DND-41 (cell line): Measurements from ENCODE around the gene LMX1A.
A peak's percentile ranks its signal among the peaks of the same experiment; 100 is the strongest.

Experiments
- ATAC-seq: fragments of 200-7000 bp; cut with Tn5 transposase; 3 replicates; pipeline ENCODE4 v1.9.1; 2021; ENCODE audit warnings: low read depth; ENCODE audit not compliant: insufficient read depth
- DNase-seq: peaks from one replicate; pipeline ENCODE4 v3.0.0-alpha.2; 2020
- H2AFZ ChIP-seq: 2 replicates; pipeline ENCODE4 v1.6.0; 2012; ENCODE audit warnings: low read depth, low read length
- H3K27ac ChIP-seq: 2 replicates; pipeline ENCODE4 v1.5.1; 2012; ENCODE audit warnings: low read length, inconsistent platforms
- H3K27me3 ChIP-seq: fragments of 200-600 bp; sonication (generic); 2 replicates; pipeline ENCODE4 v1.6.0; 2012; ENCODE audit warnings: low read length, mild to moderate bottlenecking, inconsistent platforms; ENCODE audit not compliant: insufficient read depth, poor library complexity
- H3K36me3 ChIP-seq: 2 replicates; pipeline ENCODE4 v1.5.1; 2012; ENCODE audit warnings: low read length, inconsistent platforms; ENCODE audit not compliant: insufficient read depth
- H3K4me1 ChIP-seq: 2 replicates; pipeline ENCODE4 v1.5.1; 2012; ENCODE audit warnings: mild to moderate bottlenecking, low read length; ENCODE audit not compliant: insufficient read depth
- H3K4me2 ChIP-seq: 2 replicates; pipeline ENCODE4 v1.6.0; 2012; ENCODE audit warnings: mild to moderate bottlenecking, moderate library complexity, low read length, inconsistent platforms; ENCODE audit not compliant: insufficient read depth
- H3K4me3 ChIP-seq, 2 experiments: fragments of 200-600 bp in 1 of 2; shearing (Covaris generic) in 1 of 2; 2 replicates each; pipeline ENCODE4 v1.5.1; 2012 to 2016; ENCODE audit warnings: inconsistent platforms in 2 of 2, low read length in 2 of 2, mild to moderate bottlenecking in 2 of 2, low read depth in 1 of 2, moderate library complexity in 1 of 2
- H3K79me2 ChIP-seq: 2 replicates; pipeline ENCODE4 v1.6.0; 2012; ENCODE audit warnings: low read length, inconsistent platforms; ENCODE audit not compliant: insufficient read depth
- H3K9ac ChIP-seq: 2 replicates; pipeline ENCODE4 v1.6.0; 2012; ENCODE audit warnings: low read depth, mild to moderate bottlenecking, inconsistent platforms, low read length, moderate library complexity
- H3K9me3 ChIP-seq: 2 replicates; pipeline ENCODE4 v1.5.1; 2012; ENCODE audit warnings: low read length, moderate library complexity, mild to moderate bottlenecking, inconsistent platforms; ENCODE audit not compliant: insufficient read depth, severe bottlenecking
- H4K20me1 ChIP-seq: 2 replicates; pipeline ENCODE4 v1.6.0; 2012; ENCODE audit warnings: low read length; ENCODE audit not compliant: insufficient read depth
- EZH2 ChIP-seq: IDR thresholded peaks from 3 replicates; pipeline ENCODE4 v1.6.1; 2012; ENCODE audit warnings: borderline replicate concordance, low read depth, mild to moderate bottlenecking, moderate library complexity, low read length, inconsistent platforms; ENCODE audit not compliant: severe bottlenecking
- TF ChIP-seq, protein P1 (sequence below): IDR thresholded peaks from 2 replicates; pipeline ENCODE4 v1.5.1; 2012; ENCODE audit warnings: borderline replicate concordance, low read length, moderate library complexity, mild to moderate bottlenecking; ENCODE audit not compliant: poor library complexity, severe bottlenecking; ENCODE audit errors: extremely low read depth

Gene LMX1A

GRCh38 chr1:165257969-165258459 is 98.5 kb downstream of the LMX1A start:
- DNase-seq = peak; percentile 50
- ATAC-seq = peak; percentile 58; the same call in 1 of the 3 replicates
- Histone ChIP-seq H3K9ac (no peak overlapping the region), H3K9me3 (no peaks in the 10 kb centered on the region), H3K27me3 (peaks cover 9% of the 10 kb centered on the region), H3K36me3 (no peaks in the 10 kb centered on the region), H4K20me1 (no peaks in the 10 kb centered on the region), H3K4me1 (no peaks in the 10 kb centered on the region), H3K4me2 (no peak overlapping the region), H3K4me3 (no peak overlapping the region), H3K27ac (no peak overlapping the region), H3K79me2 (no peaks in the 10 kb centered on the region), H2AFZ (no peak overlapping the region)
- TF ChIP-seq, protein P1, sequence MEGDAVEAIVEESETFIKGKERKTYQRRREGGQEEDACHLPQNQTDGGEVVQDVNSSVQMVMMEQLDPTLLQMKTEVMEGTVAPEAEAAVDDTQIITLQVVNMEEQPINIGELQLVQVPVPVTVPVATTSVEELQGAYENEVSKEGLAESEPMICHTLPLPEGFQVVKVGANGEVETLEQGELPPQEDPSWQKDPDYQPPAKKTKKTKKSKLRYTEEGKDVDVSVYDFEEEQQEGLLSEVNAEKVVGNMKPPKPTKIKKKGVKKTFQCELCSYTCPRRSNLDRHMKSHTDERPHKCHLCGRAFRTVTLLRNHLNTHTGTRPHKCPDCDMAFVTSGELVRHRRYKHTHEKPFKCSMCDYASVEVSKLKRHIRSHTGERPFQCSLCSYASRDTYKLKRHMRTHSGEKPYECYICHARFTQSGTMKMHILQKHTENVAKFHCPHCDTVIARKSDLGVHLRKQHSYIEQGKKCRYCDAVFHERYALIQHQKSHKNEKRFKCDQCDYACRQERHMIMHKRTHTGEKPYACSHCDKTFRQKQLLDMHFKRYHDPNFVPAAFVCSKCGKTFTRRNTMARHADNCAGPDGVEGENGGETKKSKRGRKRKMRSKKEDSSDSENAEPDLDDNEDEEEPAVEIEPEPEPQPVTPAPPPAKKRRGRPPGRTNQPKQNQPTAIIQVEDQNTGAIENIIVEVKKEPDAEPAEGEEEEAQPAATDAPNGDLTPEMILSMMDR = peak; percentile 69
- no peak for TF ChIP-seq EZH2

- Histone ChIP-seq H3K79me2 (no peaks in the 10 kb centered on the region), H3K4me2 (no peak overlapping the region), H3K4me1 (no peaks in the 10 kb centered on the region), H3K9me3 (no peaks in the 10 kb centered on the region), H2AFZ (no peak overlapping the region), H3K9ac (no peak overlapping the region), H3K27ac (no peak overlapping the region), H3K4me3 (no peak overlapping the region), H3K27me3 (peaks cover 9% of the 10 kb centered on the region), H3K36me3 (no peaks in the 10 kb centered on the region), H4K20me1 (no peaks in the 10 kb centered on the region)
- no peak for ATAC-seq
- no peak for DNase-seq
- no peak for TF ChIP-seq EZH2
- TF ChIP-seq, protein P1 = no peak
These were observed 101.5 kb downstream of the LMX1A start for GRCh38 chr1:165254896-165255625.

DNA sequence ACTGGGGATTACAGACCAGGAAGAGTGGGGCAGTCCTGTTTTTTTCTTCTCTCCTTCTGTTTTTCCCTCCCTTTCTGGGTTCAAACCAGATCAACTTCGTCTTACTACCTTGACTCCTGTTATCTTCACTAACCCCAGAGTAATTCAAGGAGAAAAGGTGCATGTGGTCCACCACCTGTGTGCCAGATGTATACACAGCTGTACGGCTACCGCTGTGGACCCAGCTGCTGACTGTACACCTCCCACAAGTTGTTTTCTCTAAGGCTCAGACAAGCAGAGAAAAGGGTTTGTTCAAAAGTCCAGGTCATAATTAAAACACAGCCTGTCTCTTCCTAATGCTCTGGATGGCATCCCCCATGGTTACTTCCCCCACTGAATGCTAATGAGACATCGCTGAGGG is 102.1 kb downstream of the LMX1A start:
- Histone ChIP-seq H3K4me1 (no peaks in the 10 kb centered on the region), H4K20me1 (no peaks in the 10 kb centered on the region), H3K9ac (no peak overlapping the region), H3K79me2 (no peaks in the 10 kb centered on the region), H3K9me3 (no peaks in the 10 kb centered on the region), H3K4me2 (no peak overlapping the region), H3K36me3 (no peaks in the 10 kb centered on the region), H3K27me3 (peaks cover 9% of the 10 kb centered on the region), H3K4me3 (no peak overlapping the region), H2AFZ (no peak overlapping the region), H3K27ac (no peak overlapping the region)
- no peak for ATAC-seq
- TF ChIP-seq, protein P1 = no peak
- no peak for TF ChIP-seq EZH2
- no peak for DNase-seq
